ENCODE data around the gene POSTN. TPM values are rescaled to one million over a fixed set of nuclear protein-coding genes. Genes with fewer than 3 reads are reported as not detected.

The POSTN gene
- polyA plus RNA-seq, 1 donor (not counting 4 experiments of a cell fraction or from before 2014, with no cell fraction given): 13.4 TPM

DNA sequence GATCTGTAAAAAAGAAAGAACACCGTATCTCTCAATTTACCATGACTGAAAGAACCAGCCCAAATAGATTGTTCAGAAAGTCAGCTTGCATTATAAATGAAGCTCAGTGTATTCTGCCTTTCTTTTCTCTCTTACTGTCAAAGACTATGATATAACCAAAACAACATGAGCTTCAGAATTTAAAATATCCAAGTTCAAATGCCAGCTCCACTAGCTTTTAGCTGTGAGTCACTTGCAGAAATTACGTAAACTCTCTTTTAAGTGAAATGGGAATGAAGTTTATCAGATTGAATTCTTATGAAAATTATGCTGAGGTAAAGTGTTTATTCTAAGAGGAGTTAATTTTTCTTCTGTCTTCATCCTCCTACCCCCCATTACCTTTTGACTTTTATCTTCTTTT is 20.0 kb upstream of the POSTN start:
- Histone ChIP-seq H3K9me1 (ENCODE audit: control insufficient read depth, extremely low read depth, insufficient read depth, low read length) (no peaks in the 10 kb centered on the region), H3K9me3 (ENCODE audit: control insufficient read depth, low read depth, low read length) (no peaks in the 10 kb centered on the region), H3K4me1 (ENCODE audit: control insufficient read depth, extremely low read depth, insufficient read depth, low read length) (peaks cover 2% of the 10 kb centered on the region), H3K27me3 (ENCODE audit: control insufficient read depth, extremely low read depth, insufficient read depth, low read length) (no peaks in the 10 kb centered on the region), H2AFZ (ENCODE audit: control insufficient read depth, low read length) (no peak overlapping the region), H3K9ac (ENCODE audit: control insufficient read depth, extremely low read depth, insufficient read depth, low read length) (no peak overlapping the region), H4K20me1 (ENCODE audit: control insufficient read depth, extremely low read depth, insufficient read depth, low read length) (no peaks in the 10 kb centered on the region), H3K79me2 (ENCODE audit: control insufficient read depth, insufficient read depth, low read length) (no peaks in the 10 kb centered on the region), H3K27ac (ENCODE audit: control insufficient read depth, insufficient read depth, low read length) (no peak overlapping the region), H3K4me2 (ENCODE audit: control insufficient read depth, extremely low read depth, insufficient read depth, low read depth, low read length) (no peak overlapping the region), H3K4me3 (ENCODE audit: control insufficient read depth in 2 of 3, extremely low read depth in 1 of 3, insufficient read depth in 2 of 3, low read depth in 1 of 3, low read length in 3 of 3) (no peak overlapping the region), H3K36me3 (ENCODE audit: control insufficient read depth in 2 of 2, extremely low read depth in 1 of 2, insufficient read depth in 2 of 2, low read length in 2 of 2) (no peaks in the 10 kb centered on the region)
- no peak for TF ChIP-seq EZH2 (IDR thresholded peaks at IDR 0.05; ENCODE audit: low read length)
- TF ChIP-seq, protein P1, sequence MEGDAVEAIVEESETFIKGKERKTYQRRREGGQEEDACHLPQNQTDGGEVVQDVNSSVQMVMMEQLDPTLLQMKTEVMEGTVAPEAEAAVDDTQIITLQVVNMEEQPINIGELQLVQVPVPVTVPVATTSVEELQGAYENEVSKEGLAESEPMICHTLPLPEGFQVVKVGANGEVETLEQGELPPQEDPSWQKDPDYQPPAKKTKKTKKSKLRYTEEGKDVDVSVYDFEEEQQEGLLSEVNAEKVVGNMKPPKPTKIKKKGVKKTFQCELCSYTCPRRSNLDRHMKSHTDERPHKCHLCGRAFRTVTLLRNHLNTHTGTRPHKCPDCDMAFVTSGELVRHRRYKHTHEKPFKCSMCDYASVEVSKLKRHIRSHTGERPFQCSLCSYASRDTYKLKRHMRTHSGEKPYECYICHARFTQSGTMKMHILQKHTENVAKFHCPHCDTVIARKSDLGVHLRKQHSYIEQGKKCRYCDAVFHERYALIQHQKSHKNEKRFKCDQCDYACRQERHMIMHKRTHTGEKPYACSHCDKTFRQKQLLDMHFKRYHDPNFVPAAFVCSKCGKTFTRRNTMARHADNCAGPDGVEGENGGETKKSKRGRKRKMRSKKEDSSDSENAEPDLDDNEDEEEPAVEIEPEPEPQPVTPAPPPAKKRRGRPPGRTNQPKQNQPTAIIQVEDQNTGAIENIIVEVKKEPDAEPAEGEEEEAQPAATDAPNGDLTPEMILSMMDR (optimal IDR thresholded peaks at IDR 0.05 in 1 of 3, IDR thresholded peaks at IDR 0.05 in 1 of 3, conservative IDR thresholded peaks at IDR 0.05 in 1 of 3; ENCODE audit: extremely low read depth in 1 of 3, insufficient read depth in 2 of 3, low read length in 3 of 3): no peak
- DNase-seq (ENCODE audit: low read depth, low spot score) (no peak), FAIRE-seq (no peak)
- dilution Hi-C loops (cut with MboI; ENCODE audit: extremely low pct_ligation_motif_present, low sequenced_read_pairs): no loop called here

DNA sequence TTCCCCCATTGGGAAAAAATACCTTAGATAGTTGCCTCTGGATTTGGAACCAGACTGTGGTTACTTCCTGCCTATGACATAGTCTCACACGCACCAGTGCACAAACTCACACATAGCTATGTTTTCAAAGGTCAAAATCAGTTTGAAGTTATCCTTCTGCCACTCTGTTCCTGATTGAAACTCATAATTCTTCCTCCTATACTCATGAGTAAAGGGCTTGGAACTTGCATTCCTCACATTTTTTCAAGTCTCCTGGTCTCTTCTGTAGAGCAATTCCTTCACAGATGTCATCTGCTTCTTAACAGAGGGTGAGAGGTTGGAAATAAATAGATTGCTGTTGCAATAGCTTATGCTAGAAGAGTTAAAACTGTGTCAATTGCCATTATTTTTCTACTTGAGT is 18.6 kb upstream of the POSTN start:
- Histone ChIP-seq H3K36me3 (ENCODE audit: control insufficient read depth in 2 of 2, extremely low read depth in 1 of 2, insufficient read depth in 2 of 2, low read length in 2 of 2) (no peaks in the 10 kb centered on the region), H3K4me1 (ENCODE audit: control insufficient read depth, extremely low read depth, insufficient read depth, low read length) (peaks cover 2% of the 10 kb centered on the region), H3K9ac (ENCODE audit: control insufficient read depth, extremely low read depth, insufficient read depth, low read length) (no peak overlapping the region), H4K20me1 (ENCODE audit: control insufficient read depth, extremely low read depth, insufficient read depth, low read length) (no peaks in the 10 kb centered on the region), H3K27ac (ENCODE audit: control insufficient read depth, insufficient read depth, low read length) (no peak overlapping the region), H3K9me3 (ENCODE audit: control insufficient read depth, low read depth, low read length) (no peaks in the 10 kb centered on the region), H3K4me3 (ENCODE audit: control insufficient read depth in 2 of 3, extremely low read depth in 1 of 3, insufficient read depth in 2 of 3, low read depth in 1 of 3, low read length in 3 of 3) (no peak overlapping the region), H2AFZ (ENCODE audit: control insufficient read depth, low read length) (no peak overlapping the region), H3K27me3 (ENCODE audit: control insufficient read depth, extremely low read depth, insufficient read depth, low read length) (no peaks in the 10 kb centered on the region), H3K79me2 (ENCODE audit: control insufficient read depth, insufficient read depth, low read length) (no peaks in the 10 kb centered on the region), H3K9me1 (ENCODE audit: control insufficient read depth, extremely low read depth, insufficient read depth, low read length) (no peaks in the 10 kb centered on the region), H3K4me2 (ENCODE audit: control insufficient read depth, extremely low read depth, insufficient read depth, low read depth, low read length) (no peak overlapping the region)
- dilution Hi-C loops (cut with MboI; ENCODE audit: extremely low pct_ligation_motif_present, low sequenced_read_pairs): no loop called here
- DNase-seq (ENCODE audit: low read depth, low spot score): peak; percentile 15
- TF ChIP-seq, protein P1 (optimal IDR thresholded peaks at IDR 0.05 in 1 of 3, IDR thresholded peaks at IDR 0.05 in 1 of 3, conservative IDR thresholded peaks at IDR 0.05 in 1 of 3; ENCODE audit: extremely low read depth in 1 of 3, insufficient read depth in 2 of 3, low read length in 3 of 3): no peak
- no peak for TF ChIP-seq EZH2 (IDR thresholded peaks at IDR 0.05; ENCODE audit: low read length)
- no peak for FAIRE-seq

Data from keratinocyte (primary cell).